ENCODE data around the gene TAF6L.
A peak's percentile ranks its signal among the peaks of the same experiment; 100 is the strongest.
"Not testable (repeated sequence)": the region's sequence is repeated elsewhere in the genome, so short reads cannot be mapped to it uniquely, and the experiment has no call there.

The TAF6L gene

GRCh38 chr11:62805961-62806441 lies 34.8 kb downstream of the TAF6L start:
- DNase-seq = peak; percentile 45

- no peak for DNase-seq
These were observed 35.5 kb downstream of the TAF6L start for GRCh38 chr11:62806611-62807121.

GRCh38 chr11:62810748-62811147 lies 39.6 kb downstream of the TAF6L start:
- no peak for DNase-seq

- DNase-seq = no peak
These were observed 40.5 kb downstream of the TAF6L start for GRCh38 chr11:62811659-62812058.

- no peak for DNase-seq
These were observed 45.4 kb downstream of the TAF6L start for GRCh38 chr11:62816557-62816956.

- no peak for DNase-seq
These were observed 45.9 kb downstream of the TAF6L start for GRCh38 chr11:62817129-62817528.

GRCh38 chr11:62823677-62824076 lies 52.5 kb downstream of the TAF6L start:
- DNase-seq = no peak

GRCh38 chr11:62828130-62828529 lies 56.9 kb downstream of the TAF6L start:
- not testable (repeated sequence) for DNase-seq

- no peak for DNase-seq
These were observed 59.8 kb downstream of the TAF6L start for GRCh38 chr11:62830904-62831519.

GRCh38 chr11:62831520-62832335 lies 60.5 kb downstream of the TAF6L start, which contains the start of gene STX5:
STX5 (minus strand) TSS chr11:62832051; CDS start chr11:62831243, 808 bp downstream.
- peak; percentile 100 for DNase-seq

GRCh38 chr11:62832336-62833234 lies 61.4 kb downstream of the TAF6L start, which contains the start of gene TEX54:
TEX54 (minus strand) TSS chr11:62832841.
- no peak for DNase-seq

GRCh38 chr11:62835336-62835735 lies 64.1 kb downstream of the TAF6L start:
- no peak for DNase-seq
